Large intestine (tissue), 3 donors: Measurements from ENCODE around the gene RAVER2. TPM values are rescaled to one million over a fixed set of nuclear protein-coding genes. Genes with fewer than 3 reads are reported as not detected.

Source experiments
- DNase-seq, 2 donors: peaks; one replicate each; pipeline versions ENCODE4 v3.0.0 to v3.0.0-alpha.2; 2013
- H3K27ac ChIP-seq: one replicate; pipeline ENCODE4 v1.5.1; 2013; ENCODE audit warnings: low read length
- H3K27me3 ChIP-seq: 2 replicates; pipeline ENCODE4 v1.6.1; 2013; ENCODE audit warnings: low read length; ENCODE audit not compliant: control insufficient read depth, insufficient read depth
- H3K36me3 ChIP-seq: 2 replicates; pipeline ENCODE4 v1.6.1; 2013; ENCODE audit warnings: low read length; ENCODE audit not compliant: control insufficient read depth, insufficient read depth
- H3K4me1 ChIP-seq: one replicate; pipeline ENCODE4 v1.6.1; 2013; ENCODE audit warnings: low read length; ENCODE audit not compliant: control insufficient read depth, insufficient read depth
- H3K4me3 ChIP-seq: one replicate; pipeline ENCODE4 v1.5.1; 2013; ENCODE audit warnings: low read length
- H3K9me3 ChIP-seq: one replicate; pipeline ENCODE4 v1.6.1; 2013; ENCODE audit warnings: mild to moderate bottlenecking, low read depth, low read length, moderate library complexity; ENCODE audit not compliant: control insufficient read depth
- WGBS: methylation state at CpG from one replicate; pipeline ENCODE4 v1.1.5; 2013; ENCODE audit warnings: low lambda C conversion rate; ENCODE audit not compliant: insufficient coverage; 5-methylcytosine and 5-hydroxymethylcytosine counted together
- polyA plus RNA-seq: library from polyadenylated mRNA; unstranded; fragments of 120-200 nt; gene quantifications from one replicate; pipeline ENCODE4 v1.2.1, GENCODE V29; 2013

RAVER2 gene
- polyA plus RNA-seq, 1 donor: 41.7 TPM

GRCh38 chr1:64872067-64872466 lies 127.2 kb downstream of the RAVER2 start:
- Histone ChIP-seq H3K4me1 (no peaks in the 10 kb centered on the region), H3K4me3 (no peak overlapping the region), H3K27me3 (no peaks in the 10 kb centered on the region), H3K27ac (no peak overlapping the region), H3K36me3 (peaks cover 70% of the 10 kb centered on the region), H3K9me3 (no peaks in the 10 kb centered on the region)
- no peak for DNase-seq
- WGBS: no CpG with 5 or more reads among the region's 1 CpG

- Histone ChIP-seq H3K27ac (no peak overlapping the region), H3K27me3 (no peaks in the 10 kb centered on the region), H3K4me1 (peaks cover 6% of the 10 kb centered on the region), H3K36me3 (peaks cover 71% of the 10 kb centered on the region), H3K4me3 (no peak overlapping the region), H3K9me3 (no peaks in the 10 kb centered on the region)
- no peak for DNase-seq
- no CpG with 5 or more reads among the region's 9 CpGs for WGBS
Observed at GRCh38 chr1:64873576-64873975, 128.7 kb downstream of the RAVER2 start.

GRCh38 chr1:64874666-64875065 lies 129.8 kb downstream of the RAVER2 start:
- no CpG with 5 or more reads among the region's 3 CpGs for WGBS
- Histone ChIP-seq H3K36me3 (peaks cover 65% of the 10 kb centered on the region), H3K27ac (no peak overlapping the region), H3K4me3 (no peak overlapping the region), H3K4me1 (peaks cover 6% of the 10 kb centered on the region), H3K27me3 (no peaks in the 10 kb centered on the region), H3K9me3 (no peaks in the 10 kb centered on the region)
- DNase-seq: no peak

- no peak for DNase-seq
- Histone ChIP-seq H3K36me3 (peaks cover 61% of the 10 kb centered on the region), H3K27ac (no peak overlapping the region), H3K4me3 (no peak overlapping the region), H3K4me1 (peaks cover 6% of the 10 kb centered on the region), H3K9me3 (no peaks in the 10 kb centered on the region), H3K27me3 (no peaks in the 10 kb centered on the region)
- WGBS: no CpG with 5 or more reads among the region's 10 CpGs
Observed at GRCh38 chr1:64875101-64875500, 130.2 kb downstream of the RAVER2 start.

- Histone ChIP-seq H3K27me3 (no peaks in the 10 kb centered on the region), H3K9me3 (no peaks in the 10 kb centered on the region), H3K4me1 (peaks cover 6% of the 10 kb centered on the region), H3K27ac (no peak overlapping the region), H3K4me3 (no peak overlapping the region), H3K36me3 (peaks cover 57% of the 10 kb centered on the region)
- DNase-seq: no peak
- 100% methylated on average over 1 of the region's 6 CpGs for WGBS
Observed at GRCh38 chr1:64875606-64876005, 130.7 kb downstream of the RAVER2 start.

GRCh38 chr1:64877151-64877550 lies 132.3 kb downstream of the RAVER2 start:
- Histone ChIP-seq H3K4me1 (peaks cover 6% of the 10 kb centered on the region), H3K36me3 (peaks cover 51% of the 10 kb centered on the region), H3K27ac (peak overlapping the region; percentile 43), H3K9me3 (no peaks in the 10 kb centered on the region), H3K4me3 (no peak overlapping the region), H3K27me3 (no peaks in the 10 kb centered on the region)
- peak; percentile 54 to 67 for DNase-seq
- WGBS: no CpG with 5 or more reads among the region's 2 CpGs

- no peak for DNase-seq
- peak overlapping the region; percentile 43 for H3K27ac ChIP-seq
- WGBS: no CpG with 5 or more reads among the region's 1 CpG
- H3K9me3 ChIP-seq: no peaks in the 10 kb centered on the region
- H3K4me3 ChIP-seq: no peak overlapping the region
- H3K4me1 ChIP-seq: peaks cover 6% of the 10 kb centered on the region
- no peaks in the 10 kb centered on the region for H3K27me3 ChIP-seq
- peaks cover 54% of the 10 kb centered on the region for H3K36me3 ChIP-seq
Observed at GRCh38 chr1:64877598-64877997, 132.7 kb downstream of the RAVER2 start.

- no peak for DNase-seq
- Histone ChIP-seq H3K4me3 (no peak overlapping the region), H3K9me3 (no peaks in the 10 kb centered on the region), H3K4me1 (peaks cover 6% of the 10 kb centered on the region), H3K27me3 (no peaks in the 10 kb centered on the region), H3K27ac (peak overlapping the region; percentile 43), H3K36me3 (peaks cover 55% of the 10 kb centered on the region)
Observed at GRCh38 chr1:64878090-64878489, 133.2 kb downstream of the RAVER2 start.

GRCh38 chr1:64878931-64879611 lies 134.2 kb downstream of the RAVER2 start:
- no peaks in the 10 kb centered on the region for H3K27me3 ChIP-seq
- H3K4me3 ChIP-seq: no peak overlapping the region
- peaks cover 53% of the 10 kb centered on the region for H3K36me3 ChIP-seq
- H3K4me1 ChIP-seq: peaks cover 6% of the 10 kb centered on the region
- H3K9me3 ChIP-seq: no peaks in the 10 kb centered on the region
- WGBS: 97% methylated on average over 5 of the region's 12 CpGs
- no peak for DNase-seq
- no peak overlapping the region for H3K27ac ChIP-seq

GRCh38 chr1:64880449-64880848 lies 135.6 kb downstream of the RAVER2 start:
- H3K27me3 ChIP-seq: no peaks in the 10 kb centered on the region
- H3K4me1 ChIP-seq: peaks cover 6% of the 10 kb centered on the region
- H3K9me3 ChIP-seq: no peaks in the 10 kb centered on the region
- no peak overlapping the region for H3K4me3 ChIP-seq
- no CpG with 5 or more reads among the region's 4 CpGs for WGBS
- no peak overlapping the region for H3K27ac ChIP-seq
- no peak for DNase-seq
- peaks cover 50% of the 10 kb centered on the region for H3K36me3 ChIP-seq

GRCh38 chr1:64881281-64881680 lies 136.4 kb downstream of the RAVER2 start:
- Histone ChIP-seq H3K9me3 (no peaks in the 10 kb centered on the region), H3K27ac (no peak overlapping the region), H3K36me3 (peaks cover 42% of the 10 kb centered on the region), H3K4me1 (peaks cover 6% of the 10 kb centered on the region), H3K27me3 (no peaks in the 10 kb centered on the region), H3K4me3 (no peak overlapping the region)
- DNase-seq: no peak
- no CpG with 5 or more reads among the region's 1 CpG for WGBS
